ENCODE data around the gene KCTD10. TPM values are rescaled to one million over a fixed set of nuclear protein-coding genes. Genes with fewer than 3 reads are reported as not detected.

Gene KCTD10
- total RNA-seq, 1 experiment from 2014 or later = 71.3 TPM

GRCh38 chr12:109494348-109494881 is 17.3 kb upstream of the KCTD10 start:
- no CpG with 5 or more reads among the region's 7 CpGs for WGBS (ENCODE audit: extremely low coverage, insufficient read length, low lambda C conversion rate)
- H3K9me3 ChIP-seq (ENCODE audit: control insufficient read depth, low read depth, low read length) = no peaks in the 10 kb centered on the region
- H3K79me1 ChIP-seq (ENCODE audit: insufficient read depth, low read depth, low read length, poor library complexity, severe bottlenecking) = no peaks in the 10 kb centered on the region
- Mint-ChIP-seq H3K27ac (no peak overlapping the region), H3K27me3 (ENCODE audit: low read depth) (no peaks in the 10 kb centered on the region), H3K4me1 (peaks cover 0 to 5% of the 10 kb centered on the region in 2 experiments; a peak in 1 of 4 replicates), H3K9me3 (peaks cover 7% of the 10 kb centered on the region in 2 experiments), H3K36me3 (ENCODE audit: insufficient read depth in 1 of 3, low read depth in 3 of 3) (peaks cover 26 to 68% (median 55%) of the 10 kb centered on the region in 3 experiments), H3K4me3 (no peak overlapping the region)
- H2BK15ac ChIP-seq (ENCODE audit: low read depth, low read length) = no peak overlapping the region
- no peak overlapping the region for H2AFZ ChIP-seq (ENCODE audit: low read length)
- no peak overlapping the region for H3K56ac ChIP-seq (ENCODE audit: insufficient read length, low read depth, low read length)
- H2BK12ac ChIP-seq (ENCODE audit: insufficient read length, low read depth, low read length) = no peak overlapping the region
- H4K8ac ChIP-seq (replicated peaks; ENCODE audit: insufficient read length, low read depth, low read length) = no peak overlapping the region
- no peak overlapping the region for H3K27ac ChIP-seq (ENCODE audit: insufficient read length, low read depth, low read length)
- DNase-seq = no peak
- H4K20me1 ChIP-seq (ENCODE audit: control insufficient read depth, insufficient read depth, insufficient read length) = no peaks in the 10 kb centered on the region
- no peak overlapping the region for H3K9ac ChIP-seq (ENCODE audit: extremely low read depth, insufficient read length, low read length)
- no peak overlapping the region for H3K4ac ChIP-seq (ENCODE audit: low read depth, low read length)
- no peak overlapping the region for H3K14ac ChIP-seq (ENCODE audit: insufficient read depth, low read length)
- H4K91ac ChIP-seq (ENCODE audit: insufficient read length, low read depth, low read length) = no peak overlapping the region
- H3K23ac ChIP-seq (ENCODE audit: insufficient read length, low read depth, low read length) = no peak overlapping the region
- no peaks in the 10 kb centered on the region for H3K4me1 ChIP-seq (ENCODE audit: insufficient read depth, low read length)
- H3K18ac ChIP-seq (ENCODE audit: insufficient read length, low read depth, low read length) = no peak overlapping the region
- no peak overlapping the region for H2BK5ac ChIP-seq (ENCODE audit: insufficient read length, low read length)
- no peak for TF ChIP-seq CTCF (conservative IDR thresholded peaks at IDR 0.05)
- no peaks in the 10 kb centered on the region for H3K79me2 ChIP-seq (ENCODE audit: insufficient read depth, low read length)
- no peaks in the 10 kb centered on the region for H3K27me3 ChIP-seq (ENCODE audit: insufficient read depth, low read length)
- no peak overlapping the region for H2BK120ac ChIP-seq (ENCODE audit: low read depth, low read length, poor library complexity, severe bottlenecking)
- H3K23me2 ChIP-seq (ENCODE audit: insufficient read length, low read depth, low read length, poor library complexity, severe bottlenecking) = no peaks in the 10 kb centered on the region
- no peak overlapping the region for H2AK5ac ChIP-seq (ENCODE audit: insufficient read length, low read length)
- H2BK20ac ChIP-seq (ENCODE audit: low read depth, low read length, poor library complexity, severe bottlenecking) = no peak overlapping the region
- no peak overlapping the region for H3K4me2 ChIP-seq (ENCODE audit: insufficient read depth, insufficient read length, low read length)
- H3T11ph ChIP-seq (ENCODE audit: low read length) = no peak overlapping the region
- H4K5ac ChIP-seq (ENCODE audit: insufficient read length, low read depth, low read length) = no peak overlapping the region
